Right lobe of liver (tissue), 6 donors: Measurements from ENCODE around the gene LTBR. TPM values are rescaled to one million over a fixed set of nuclear protein-coding genes. Genes with fewer than 3 reads are reported as not detected.

ENCODE experiments used
- ATAC-seq, 4 donors: fragments of 200-7000 bp; cut with Tn5 transposase; one replicate each; pipeline ENCODE4 v1.9.1; 2020; ENCODE audit warnings: mild to moderate bottlenecking in 4 of 4, moderate library complexity in 4 of 4
- DNase-seq, 3 donors: peaks; one replicate each; pipeline ENCODE4 v3.0.0-alpha.2; 2020
- H3K27ac ChIP-seq, 3 donors: fragments of 200-600 bp; one replicate each; pipeline ENCODE4 v1.8.0; 2022
- H3K27me3 ChIP-seq, 2 donors: fragments of 200-600 bp; one replicate each; pipeline ENCODE4 v1.8.0; 2022
- H3K36me3 ChIP-seq, 4 donors: fragments of 200-600 bp; sonication (generic) in 1 of 4; one replicate each; pipeline versions ENCODE4 v1.5.1 to v1.8.0; 2017 to 2022; ENCODE audit warnings: control low read depth in 1 of 4
- H3K4me1 ChIP-seq, 4 donors: fragments of 200-600 bp; sonication (generic) in 1 of 4; one replicate each; pipeline versions ENCODE4 v1.5.1 to v1.8.0; 2017 to 2022; ENCODE audit warnings: control low read depth in 1 of 4
- H3K4me3 ChIP-seq, 3 donors: fragments of 200-600 bp; one replicate each; pipeline ENCODE4 v1.8.0; 2022
- H3K9me3 ChIP-seq, 4 donors: fragments of 200-600 bp; sonication (generic) in 1 of 4; one replicate each; pipeline versions ENCODE4 v1.5.1 to v1.8.0; 2017 to 2022; ENCODE audit warnings: control low read depth in 1 of 4
- CTCF ChIP-seq, 4 donors: fragments of 200-600 bp in 3 of 4; fragments of 450-650 bp in 1 of 4; IDR thresholded peaks; one replicate each; pipeline versions ENCODE4 v1.5.1 to v1.8.0; 2016 to 2022; ENCODE audit warnings: antibody characterized with exemption in 4 of 4, mild to moderate bottlenecking in 2 of 4
- POLR2A ChIP-seq: fragments of 450-650 bp; IDR thresholded peaks from one replicate; pipeline ENCODE4 v1.6.1; 2017; ENCODE audit warnings: antibody characterized with exemption, mild to moderate bottlenecking
- WGBS: methylation state at CpG from one replicate; pipeline ENCODE4 v1.1.6; 2018; ENCODE audit warnings: low coverage, low lambda C conversion rate; ENCODE audit not compliant: insufficient coverage; ENCODE audit errors: missing lambda C conversion rate; 5-methylcytosine and 5-hydroxymethylcytosine counted together
- intact Hi-C, 2 donors: fragments of 100-400 bp; cut with DNase I; formaldehyde crosslinking; loops; one replicate each; pipeline versions ENCODE4 v1.11.2 to v1.14.1; 2022
- small RNA-seq, 2 experiments: library from RNA; depleted of rRNA; stranded (forward); fragments of <200 nt; gene quantifications; one replicate each; pipeline ENCODE3, GENCODE V24; 2016
- total RNA-seq, 6 experiments: library from RNA; depleted of rRNA in 2 of 6; stranded (reverse); fragments of >200 nt in 2 of 6; fragmentation: NEBNext Ultra II Directional in 3 of 6; extraction: Animal tissue kit (Norgen Biotek cat#: 25700) in 3 of 6; gene quantifications; one replicate each; pipeline versions ENCODE4 v1.1.0 to v1.2.4, GENCODE V29; 2016 to 2023
- donor health status: DM: no; HTN: yes; CAD: no.
- donor health status: DM: no; HTN: no; CAD: no.
- donor health status: DM: no; HTN: no; CAD: no.
- donor health status: DM: no; HTN: yes; CAD: no.
- donor health status: DM: no; HTN: yes; CAD: no.

Gene LTBR
- total RNA-seq, 6 experiments from 2014 or later, result 83.8 to 235 (median 103) TPM

GRCh38 chr12:6435961-6436715 lies 52.2 kb downstream of the LTBR start:
- ATAC-seq (no peak), DNase-seq (peak in 1 of 3 donors; percentile 5)
- H3K36me3 ChIP-seq, result no peaks in the 10 kb centered on the region
- no peak for TF ChIP-seq POLR2A
- no peak for TF ChIP-seq CTCF (IDR thresholded peaks at IDR 0.05)
- no peaks in the 10 kb centered on the region for H3K27me3 ChIP-seq
- H3K4me1 ChIP-seq, result no peaks in the 10 kb centered on the region
- H3K4me3 ChIP-seq, result no peak overlapping the region
- no peaks in the 10 kb centered on the region for H3K9me3 ChIP-seq
- WGBS, result 81% methylated on average over 10 of the region's 13 CpGs
- intact Hi-C loops, result no loop called here
- H3K27ac ChIP-seq, result no peak overlapping the region

GRCh38 chr12:6437586-6437985 lies 53.6 kb downstream of the LTBR start:
- H3K27ac ChIP-seq, result no peak overlapping the region
- no peaks in the 10 kb centered on the region for H3K9me3 ChIP-seq
- ATAC-seq (no peak), DNase-seq (peak in 1 of 3 donors; percentile 2)
- no peaks in the 10 kb centered on the region for H3K36me3 ChIP-seq
- TF ChIP-seq CTCF (IDR thresholded peaks at IDR 0.05) (no peak), POLR2A (no peak)
- intact Hi-C loops, result no loop called here
- no peaks in the 10 kb centered on the region for H3K4me1 ChIP-seq
- H3K4me3 ChIP-seq, result no peak overlapping the region
- H3K27me3 ChIP-seq, result no peaks in the 10 kb centered on the region
- no CpG with 5 or more reads among the region's 3 CpGs for WGBS

- Histone ChIP-seq H3K27ac (no peak overlapping the region), H3K36me3 (no peaks in the 10 kb centered on the region), H3K27me3 (no peaks in the 10 kb centered on the region), H3K4me3 (no peak overlapping the region), H3K4me1 (no peaks in the 10 kb centered on the region), H3K9me3 (no peaks in the 10 kb centered on the region)
- TF ChIP-seq POLR2A (no peak), CTCF (IDR thresholded peaks at IDR 0.05) (no peak)
- peak in 1 of 3 donors; percentile 29 for DNase-seq
- ATAC-seq, result no peak
- 90% methylated on average over 11 of the region's 12 CpGs for WGBS
- intact Hi-C loops, result no loop called here
Measured at GRCh38 chr12:6438345-6438744, 54.4 kb downstream of the LTBR start.

- intact Hi-C loops, result no loop called here
- 58% methylated on average over 1 of the region's 1 CpG for WGBS
- Histone ChIP-seq H3K9me3 (no peaks in the 10 kb centered on the region), H3K36me3 (no peaks in the 10 kb centered on the region), H3K4me1 (no peaks in the 10 kb centered on the region), H3K4me3 (no peak overlapping the region), H3K27ac (no peak overlapping the region), H3K27me3 (no peaks in the 10 kb centered on the region)
- TF ChIP-seq POLR2A (no peak), CTCF (IDR thresholded peaks at IDR 0.05) (no peak)
- ATAC-seq, result no peak
- no peak for DNase-seq
Measured at GRCh38 chr12:6440391-6440790, 56.4 kb downstream of the LTBR start.

Small RNA genes lying within 50 kb of the gene (small RNA-seq; reads per million reads assigned to genes)
- gene RN7SL391P, result 0 reads per million in 2 experiments

Other genes with a start within 250 kb of the LTBR start
- 10 to 100 TPM; 17.2 to 65.7 (median 34.2) TPM for gene CD9, start 183.8 kb upstream of the LTBR start, total RNA-seq
- gene PLEKHG6, start 73.5 kb upstream of the LTBR start, total RNA-seq, result 1 to 10 TPM; 2.3 to 5.5 (median 3.3) TPM
- 100 to 1,000 TPM in 4 of 6 experiments, 10 to 100 TPM in 2; 70.6 to 199 (median 117) TPM for gene TNFRSF1A, start 42.1 kb upstream of the LTBR start, total RNA-seq
- gene SCNN1A, start 8.6 kb upstream of the LTBR start, total RNA-seq, result 1 to 10 TPM; 2.1 to 9.5 (median 6.0) TPM
- gene CD27, start 60.8 kb downstream of the LTBR start, total RNA-seq, result 1 to 10 TPM in 1 of 6 experiments, under 1 TPM in 4, not detected in 1; 0.33 to 1.2 (median 0.68) TPM
- 10 to 100 TPM; 13.8 to 29.3 (median 21.4) TPM for gene TAPBPL, start 67.9 kb downstream of the LTBR start, total RNA-seq
- 1 to 10 TPM; 3.5 to 6.5 (median 6.0) TPM for gene VAMP1, start 86.5 kb downstream of the LTBR start, total RNA-seq
- gene MRPL51, start 109.1 kb downstream of the LTBR start, total RNA-seq, result 100 to 1,000 TPM in 1 of 6 experiments, 10 to 100 TPM in 5; 38.2 to 104 (median 80.2) TPM
- gene NCAPD2, start 109.9 kb downstream of the LTBR start, total RNA-seq, result 10 to 100 TPM in 2 of 6 experiments, 1 to 10 TPM in 4; 6.2 to 40.9 (median 8.4) TPM
- 1,000 to 10,000 TPM in 4 of 6 experiments, 100 to 1,000 TPM in 2; 788 to 3,247 (median 1,580) TPM for gene GAPDH, start 150.4 kb downstream of the LTBR start, total RNA-seq
- gene IFFO1, start 171.9 kb downstream of the LTBR start, total RNA-seq, result 1 to 10 TPM; 5.5 to 9.3 (median 7.4) TPM
- gene NOP2, start 184.1 kb downstream of the LTBR start, total RNA-seq, result 10 to 100 TPM; 12.6 to 20.1 (median 18.5) TPM
- 100 to 1,000 TPM in 1 of 6 experiments, 10 to 100 TPM in 5; 66.7 to 102 (median 82.3) TPM for gene CHD4, start 223.2 kb downstream of the LTBR start, total RNA-seq